ENCODE data around the gene HOXC9. TPM values are rescaled to one million over a fixed set of nuclear protein-coding genes. Genes with fewer than 3 reads are reported as not detected.

The HOXC9 gene
- polyA plus RNA-seq, 1 experiment = 1.2 TPM

DNA sequence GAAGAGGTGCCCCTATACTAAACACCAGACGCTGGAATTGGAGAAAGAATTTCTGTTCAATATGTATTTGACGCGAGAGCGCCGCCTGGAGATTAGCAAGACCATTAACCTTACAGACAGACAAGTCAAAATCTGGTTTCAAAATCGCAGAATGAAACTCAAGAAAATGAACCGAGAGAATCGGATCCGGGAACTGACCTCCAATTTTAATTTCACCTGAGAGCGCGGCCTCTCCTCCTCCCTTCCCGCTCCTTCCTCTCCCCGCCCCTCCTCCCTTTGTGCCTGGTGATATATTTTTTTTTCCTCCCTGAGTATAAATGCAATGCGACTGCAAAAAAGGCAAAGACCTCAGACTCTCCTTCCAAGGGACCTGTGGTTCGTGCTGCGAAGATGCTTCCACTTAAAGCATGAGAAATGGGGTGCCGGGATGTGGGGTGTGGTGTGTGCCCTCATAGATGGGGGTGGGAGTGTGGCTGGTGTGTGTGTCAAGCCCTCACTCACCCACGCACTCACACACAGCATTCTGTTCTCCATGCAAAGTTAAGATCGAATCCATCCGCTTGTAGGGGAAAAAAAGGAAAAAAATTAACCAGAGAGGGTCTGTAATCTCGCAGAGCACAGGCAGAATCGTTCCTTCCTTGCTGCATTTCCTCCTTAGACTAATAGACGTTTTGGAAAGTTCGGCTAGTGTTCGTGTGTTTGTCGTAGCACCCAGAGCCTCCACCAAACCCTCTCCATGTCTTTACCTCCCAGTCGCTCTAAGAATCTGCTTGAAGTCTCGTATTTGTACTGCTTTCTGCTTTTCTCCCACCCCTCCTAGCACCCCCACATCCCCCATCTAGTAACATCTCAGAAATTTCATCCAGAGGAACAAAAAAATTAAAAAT lies 10.5 kb upstream of the HOXC9 start:
- ChIA-PET CTCF (interaction anchor here (0.7 to 5.8 kb wide), 13 partner anchors 9 to 276 kb away, joined by 3 to 90 read pairs (median 7); partner anchors contain the start of genes HOXC8 and HOXC9), POLR2A (no interaction called here)
- H3K27me3 ChIP-seq (ENCODE audit: control insufficient read depth, insufficient read depth, low read length) = peaks cover 9% of the 10 kb centered on the region
- no peak overlapping the region for H3K4me3 ChIP-seq (ENCODE audit: low read depth, low read length)
- no peaks in the 10 kb centered on the region; the same call in 1 of the 2 replicates for H3K36me3 ChIP-seq (ENCODE audit: control insufficient read depth, insufficient read depth, low read length)
- DNase-seq (ENCODE audit: low read depth) = no peak
- TF ChIP-seq, protein P1, sequence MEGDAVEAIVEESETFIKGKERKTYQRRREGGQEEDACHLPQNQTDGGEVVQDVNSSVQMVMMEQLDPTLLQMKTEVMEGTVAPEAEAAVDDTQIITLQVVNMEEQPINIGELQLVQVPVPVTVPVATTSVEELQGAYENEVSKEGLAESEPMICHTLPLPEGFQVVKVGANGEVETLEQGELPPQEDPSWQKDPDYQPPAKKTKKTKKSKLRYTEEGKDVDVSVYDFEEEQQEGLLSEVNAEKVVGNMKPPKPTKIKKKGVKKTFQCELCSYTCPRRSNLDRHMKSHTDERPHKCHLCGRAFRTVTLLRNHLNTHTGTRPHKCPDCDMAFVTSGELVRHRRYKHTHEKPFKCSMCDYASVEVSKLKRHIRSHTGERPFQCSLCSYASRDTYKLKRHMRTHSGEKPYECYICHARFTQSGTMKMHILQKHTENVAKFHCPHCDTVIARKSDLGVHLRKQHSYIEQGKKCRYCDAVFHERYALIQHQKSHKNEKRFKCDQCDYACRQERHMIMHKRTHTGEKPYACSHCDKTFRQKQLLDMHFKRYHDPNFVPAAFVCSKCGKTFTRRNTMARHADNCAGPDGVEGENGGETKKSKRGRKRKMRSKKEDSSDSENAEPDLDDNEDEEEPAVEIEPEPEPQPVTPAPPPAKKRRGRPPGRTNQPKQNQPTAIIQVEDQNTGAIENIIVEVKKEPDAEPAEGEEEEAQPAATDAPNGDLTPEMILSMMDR (IDR thresholded peaks at IDR 0.05; ENCODE audit: insufficient read depth, low read depth, low read length) = peak; percentile 54

DNA sequence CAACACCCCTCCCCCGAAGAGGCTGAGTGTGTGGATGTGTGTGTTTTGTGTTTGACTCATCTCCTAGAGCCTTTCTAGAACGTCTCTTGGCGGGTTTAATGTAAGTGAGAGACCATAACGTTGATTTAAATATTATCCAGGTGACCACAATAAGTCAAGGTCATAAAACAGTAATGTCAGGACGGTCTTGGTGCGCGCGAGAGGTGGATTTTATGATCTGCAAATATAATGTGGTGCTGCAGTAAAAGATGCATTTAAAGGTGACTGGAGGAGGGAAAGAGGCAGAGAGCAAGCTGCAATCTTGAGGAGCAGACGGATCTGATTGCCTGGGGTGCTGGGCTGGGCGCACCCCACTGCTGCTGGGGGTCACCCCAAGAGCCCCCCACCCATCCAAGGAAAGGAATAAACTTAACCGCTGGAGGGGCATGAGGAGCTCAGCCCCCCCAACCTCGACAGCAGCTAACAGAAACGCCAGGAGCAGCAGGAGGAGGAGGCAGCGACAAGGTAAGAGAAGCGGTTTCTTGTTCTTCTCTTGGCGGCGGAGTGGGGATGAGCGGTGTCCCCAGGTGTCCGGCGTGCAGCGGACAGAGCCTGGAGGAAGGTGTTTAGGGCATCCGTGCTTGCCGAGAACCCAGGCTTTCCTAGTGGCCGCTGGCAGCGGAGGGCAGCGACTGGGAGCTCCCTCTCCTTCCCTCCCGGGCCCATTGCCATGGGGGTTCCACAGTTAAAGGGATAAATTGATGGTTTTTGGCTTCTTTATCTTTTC lies 9.5 kb upstream of the HOXC9 start:
- DNase-seq (ENCODE audit: low read depth) = no peak
- no peak overlapping the region for H3K4me3 ChIP-seq (ENCODE audit: low read depth, low read length)
- no peaks in the 10 kb centered on the region; the same call in 1 of the 2 replicates for H3K36me3 ChIP-seq (ENCODE audit: control insufficient read depth, insufficient read depth, low read length)
- peaks cover 11% of the 10 kb centered on the region for H3K27me3 ChIP-seq (ENCODE audit: control insufficient read depth, insufficient read depth, low read length)
- CTCF ChIA-PET = interaction anchor here (1.2 to 4.3 kb wide), 4 partner anchors 10 to 224 kb away, joined by 5 to 31 read pairs (median 12); partner anchors contain the start of gene HOXC9
- POLR2A ChIA-PET = no interaction called here
- TF ChIP-seq, protein P1 (IDR thresholded peaks at IDR 0.05; ENCODE audit: insufficient read depth, low read depth, low read length) = no peak

DNA sequence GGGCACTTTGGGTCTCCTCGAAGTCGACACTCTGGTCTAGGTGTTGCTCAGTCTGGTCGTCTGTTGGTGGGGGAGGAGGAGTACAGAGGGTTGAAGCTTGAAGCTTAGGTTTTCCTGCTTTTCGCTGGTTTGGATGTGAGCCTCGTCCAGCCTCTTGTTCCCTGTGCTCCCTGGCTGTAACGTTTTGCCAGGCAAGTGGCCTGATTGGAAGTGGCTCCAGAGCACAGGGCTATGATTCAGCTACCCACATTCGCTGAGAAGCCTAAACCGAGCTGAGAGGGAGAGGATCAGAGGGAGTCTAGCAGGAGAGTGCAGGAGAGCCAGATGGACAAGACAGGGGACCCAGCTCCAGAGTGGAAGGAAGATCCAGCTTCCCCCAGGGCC lies 8.9 kb upstream of the HOXC9 start:
- ChIA-PET CTCF (interaction anchor here (0.8 to 4.3 kb wide), 8 partner anchors 9 to 244 kb away, joined by 3 to 31 read pairs (median 6); partner anchors contain the start of genes HOXC8 and HOXC9), POLR2A (no interaction called here)
- no peak overlapping the region for H3K4me3 ChIP-seq (ENCODE audit: low read depth, low read length)
- H3K27me3 ChIP-seq (ENCODE audit: control insufficient read depth, insufficient read depth, low read length) = peaks cover 11% of the 10 kb centered on the region
- DNase-seq (ENCODE audit: low read depth) = no peak
- TF ChIP-seq, protein P1 (IDR thresholded peaks at IDR 0.05; ENCODE audit: insufficient read depth, low read depth, low read length) = no peak
- H3K36me3 ChIP-seq (ENCODE audit: control insufficient read depth, insufficient read depth, low read length) = no peaks in the 10 kb centered on the region; the same call in 1 of the 2 replicates

DNA sequence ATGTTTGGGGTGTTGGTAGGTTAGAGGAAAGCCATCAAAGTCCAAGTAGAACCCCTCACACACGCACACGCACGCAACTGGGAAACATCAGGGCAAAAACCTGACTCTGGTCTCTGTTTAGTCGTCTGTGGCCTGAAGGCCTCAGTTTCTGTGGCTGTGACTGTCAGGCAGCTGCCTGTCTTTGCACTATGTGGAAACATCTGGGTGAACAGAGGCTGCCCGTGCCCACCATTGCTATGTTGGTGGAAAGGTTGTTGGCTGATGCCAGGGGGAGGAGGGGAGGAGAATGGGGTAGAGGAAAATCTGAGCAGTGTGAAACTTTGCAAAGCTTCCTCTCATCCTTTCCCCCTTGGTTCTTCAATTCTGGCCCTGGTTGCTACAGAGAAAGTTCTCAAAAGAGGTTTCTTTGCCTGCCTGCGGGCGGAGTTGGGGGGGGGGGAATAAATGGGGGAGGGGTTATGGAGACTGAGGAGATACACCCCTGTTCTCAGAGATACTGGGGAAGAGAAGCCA lies 7.5 kb upstream of the HOXC9 start:
- H3K36me3 ChIP-seq (ENCODE audit: control insufficient read depth, insufficient read depth, low read length) = no peaks in the 10 kb centered on the region; the same call in 1 of the 2 replicates
- DNase-seq (ENCODE audit: low read depth) = no peak
- peaks cover 11% of the 10 kb centered on the region for H3K27me3 ChIP-seq (ENCODE audit: control insufficient read depth, insufficient read depth, low read length)
- H3K4me3 ChIP-seq (ENCODE audit: low read depth, low read length) = no peak overlapping the region
- TF ChIP-seq, protein P1 (IDR thresholded peaks at IDR 0.05; ENCODE audit: insufficient read depth, low read depth, low read length) = no peak
- POLR2A ChIA-PET = no interaction called here
- CTCF ChIA-PET = interaction anchor here (0.8 to 4.3 kb wide), 8 partner anchors 8 to 246 kb away, joined by 3 to 31 read pairs (median 6); partner anchors contain the start of gene HOXC9

Measured in BJ (cell line).